Medulla oblongata (tissue), 1 donor: Measurements from ENCODE around the gene RPL12.

Experiments
- DNase-seq: peaks from one replicate; pipeline ENCODE4 v3.0.0-alpha.2; 2015; ENCODE audit errors: extremely low spot score

The RPL12 gene

GRCh38 chr9:127438394-127438793 lies 12.8 kb downstream of the RPL12 start:
- no peak for DNase-seq

GRCh38 chr9:127437497-127438264 lies 13.5 kb downstream of the RPL12 start:
- DNase-seq = no peak

- DNase-seq = no peak
Measured at GRCh38 chr9:127430415-127430814, 20.8 kb downstream of the RPL12 start.

- no peak for DNase-seq
Measured at GRCh38 chr9:127428348-127428747, 22.9 kb downstream of the RPL12 start.

DNA sequence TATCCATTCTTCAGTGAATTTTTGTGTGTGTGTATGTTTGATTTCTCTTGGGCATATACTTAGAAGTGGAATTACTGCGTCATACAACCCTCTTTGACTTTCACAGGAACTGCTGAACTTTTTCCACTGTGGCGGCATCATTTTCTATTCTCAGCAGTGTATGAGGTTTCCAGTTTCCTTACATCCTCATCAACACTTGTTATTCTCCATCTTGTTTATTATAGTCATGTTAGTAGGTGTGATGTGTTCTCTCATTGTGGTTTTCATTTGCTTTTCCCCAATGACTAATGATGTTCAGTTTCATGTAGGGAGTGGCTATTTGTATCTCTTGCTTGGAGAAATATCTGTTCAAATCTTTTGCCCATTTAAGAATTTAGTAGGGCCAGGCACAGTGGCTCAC lies 24.4 kb downstream of the RPL12 start:
- no peak for DNase-seq

GRCh38 chr9:127424676-127424999 lies 26.6 kb downstream of the RPL12 start:
- no peak for DNase-seq

- peak; percentile 95 for DNase-seq
Measured at GRCh38 chr9:127423934-127424675, 27.1 kb downstream of the RPL12 start, which contains the start of gene ZNF79. Gene ZNF79 (plus strand): TSS chr9:127424382. CDS start chr9:127424788, 406 bp downstream.

DNA sequence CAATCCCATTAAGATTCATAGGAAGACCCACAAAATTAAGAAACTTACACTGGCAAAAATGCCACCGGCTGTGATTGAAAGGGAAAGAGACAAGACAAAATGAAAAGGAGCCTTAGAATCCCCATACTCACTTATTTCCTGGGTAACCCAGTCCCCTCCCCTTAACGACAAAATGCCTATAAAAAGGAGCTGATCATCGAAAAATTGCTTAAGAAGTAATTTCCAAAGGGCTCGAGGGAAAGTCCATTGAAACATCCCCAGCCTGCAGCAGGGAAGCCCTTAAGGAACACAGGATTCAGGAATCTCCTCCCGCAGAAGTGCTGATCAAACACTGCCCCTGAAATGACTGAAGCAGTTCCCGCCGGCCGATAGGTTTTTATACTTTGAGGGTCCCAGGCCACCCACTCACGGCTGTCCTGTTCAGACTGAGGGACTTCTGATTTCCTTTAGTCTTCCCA lies 27.7 kb downstream of the RPL12 start:
- DNase-seq = no peak

GRCh38 chr9:127422787-127423186 lies 28.4 kb downstream of the RPL12 start:
- DNase-seq = no peak

GRCh38 chr9:127422133-127422782 lies 28.9 kb downstream of the RPL12 start:
- no peak for DNase-seq

- DNase-seq = no peak
Measured at GRCh38 chr9:127421057-127421456, 30.1 kb downstream of the RPL12 start.

GRCh38 chr9:127419348-127419747 lies 31.9 kb downstream of the RPL12 start:
- DNase-seq = no peak

DNA sequence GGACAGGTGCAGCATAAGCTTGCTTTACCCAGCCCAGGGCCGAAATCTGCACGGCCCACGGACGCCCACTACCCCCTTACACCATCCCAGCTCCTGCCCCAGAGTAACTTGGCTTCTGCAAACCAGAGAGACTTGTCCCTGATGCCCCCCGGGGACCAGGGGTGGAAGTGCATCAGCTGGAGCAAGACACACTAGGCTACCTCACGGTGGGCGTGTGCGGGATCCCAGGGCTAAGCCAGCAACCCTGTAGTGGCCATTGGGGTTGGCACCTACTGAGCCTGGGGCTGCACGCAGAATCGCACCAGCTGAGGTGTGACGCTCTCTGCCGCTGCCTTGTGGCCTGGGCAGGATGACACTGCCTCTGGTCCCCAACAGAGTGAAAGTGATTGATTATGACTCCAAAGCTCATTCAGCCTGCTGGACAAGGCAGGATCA lies 33.2 kb downstream of the RPL12 start:
- DNase-seq = no peak

GRCh38 chr9:127417131-127418036 lies 33.8 kb downstream of the RPL12 start:
- no peak for DNase-seq

DNA sequence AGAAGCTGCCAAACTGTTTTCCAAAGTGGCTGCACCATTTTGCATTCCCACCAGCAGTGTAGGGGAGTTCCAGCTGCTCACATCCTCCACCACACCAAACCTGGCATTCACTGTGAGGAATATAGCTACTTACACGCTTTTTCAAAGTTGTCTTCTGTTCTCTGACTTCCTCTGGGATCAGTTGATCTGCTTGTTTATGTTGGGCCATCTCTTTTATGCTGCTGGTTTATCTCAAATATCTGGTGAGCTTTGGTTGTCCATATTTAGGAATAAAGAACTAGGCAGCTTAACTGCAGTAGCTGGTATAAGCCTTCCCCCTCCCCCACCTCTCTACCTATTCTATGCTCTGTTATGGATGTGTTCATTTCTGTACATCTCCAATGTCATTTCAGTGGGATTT lies 35.5 kb downstream of the RPL12 start:
- no peak for DNase-seq

DNA sequence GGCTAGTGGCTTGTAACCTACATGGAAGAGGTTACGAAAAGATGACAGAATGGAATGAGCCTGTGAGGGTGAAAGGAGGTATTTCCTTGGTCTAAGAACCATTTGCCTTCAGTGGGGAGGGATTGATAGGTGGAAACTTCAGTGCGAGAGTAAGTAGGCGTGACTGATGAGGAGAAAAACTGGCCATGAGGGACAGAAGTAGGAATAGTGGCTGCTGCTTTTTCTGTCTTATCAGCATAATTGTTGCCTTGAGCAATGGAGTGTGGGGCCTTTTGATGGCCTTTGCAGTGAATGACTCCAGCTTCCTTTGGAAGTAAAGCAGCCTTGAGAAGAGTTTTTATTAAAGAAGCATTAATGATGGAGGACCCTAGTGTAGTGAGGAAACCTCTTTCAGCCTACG lies 36.1 kb downstream of the RPL12 start:
- DNase-seq = no peak

DNA sequence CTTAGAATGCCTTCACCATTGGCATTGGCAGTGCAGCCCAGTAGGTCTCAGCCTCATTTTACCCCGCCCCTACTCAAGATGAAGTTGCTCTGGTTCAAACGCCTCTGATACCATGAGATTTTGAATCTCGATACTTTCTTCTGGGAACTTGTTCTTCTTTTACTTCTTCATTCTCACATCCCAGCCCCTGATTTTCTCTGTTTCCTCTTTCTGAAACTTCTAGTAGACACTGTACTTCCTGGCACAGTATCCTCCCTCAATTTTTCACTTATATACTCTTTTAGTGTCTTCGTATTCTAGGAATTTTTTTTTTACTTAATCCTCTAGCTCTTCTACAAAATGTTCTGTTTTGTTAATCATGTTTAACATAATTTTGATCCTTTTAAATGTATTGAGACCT lies 40.1 kb downstream of the RPL12 start:
- DNase-seq = peak; percentile 58

DNA sequence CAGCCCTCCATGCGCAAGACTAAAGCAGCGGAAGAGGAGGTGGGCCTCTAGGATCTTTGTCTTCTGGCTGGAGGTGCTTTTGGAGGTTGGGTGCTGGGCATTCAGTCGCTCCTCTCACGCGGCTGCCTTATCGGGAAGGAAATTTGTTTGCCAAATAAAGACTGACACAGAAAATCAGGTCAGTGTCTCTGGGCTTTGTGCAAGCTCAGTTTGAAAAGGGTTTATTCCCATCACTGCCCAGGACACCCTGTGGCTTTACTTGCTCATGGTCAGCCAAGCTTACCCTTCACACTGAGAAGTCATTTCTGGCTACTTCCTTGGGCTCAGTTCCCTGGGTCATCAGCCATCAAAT lies 43.7 kb downstream of the RPL12 start:
- peak; percentile 41 for DNase-seq

- no peak for DNase-seq
Measured at GRCh38 chr9:127406799-127407491, 44.3 kb downstream of the RPL12 start.

DNA sequence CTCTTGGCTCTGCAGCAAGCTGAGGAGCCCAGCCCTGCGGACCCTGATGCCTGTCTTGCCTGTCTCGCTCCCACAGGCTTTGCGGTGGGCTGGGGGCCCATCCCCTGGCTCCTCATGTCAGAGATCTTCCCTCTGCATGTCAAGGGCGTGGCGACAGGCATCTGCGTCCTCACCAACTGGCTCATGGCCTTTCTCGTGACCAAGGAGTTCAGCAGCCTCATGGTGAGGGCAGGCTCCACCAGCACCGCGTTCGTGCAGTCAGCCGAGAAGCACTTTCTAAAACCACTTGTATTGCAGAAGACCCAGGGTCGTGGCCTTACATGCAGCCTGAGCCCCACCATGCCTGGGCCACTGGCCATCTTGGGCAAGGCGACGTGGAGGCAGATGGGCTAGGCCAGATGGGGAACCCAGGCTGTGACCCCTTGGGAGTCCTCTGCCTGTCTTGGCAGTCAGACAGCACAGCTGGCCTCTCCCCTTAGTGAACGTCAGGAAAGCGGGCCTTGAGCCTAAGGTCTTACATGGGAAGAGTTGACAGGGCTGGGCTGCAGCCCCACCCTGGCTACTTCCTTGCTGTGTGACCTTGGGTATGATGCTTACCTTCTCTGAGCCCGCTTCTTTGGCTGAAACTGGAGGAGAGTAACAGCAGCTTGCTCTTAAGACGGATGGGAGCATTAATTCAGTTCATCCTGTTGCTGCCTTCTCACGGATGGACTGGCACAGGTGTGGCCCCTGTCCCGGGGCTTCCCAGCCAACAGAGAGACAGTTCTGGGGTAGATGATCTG lies 45.7 kb downstream of the RPL12 start:
- no peak for DNase-seq
